Progenitor cell of endocrine pancreas (in vitro differentiated cells): ENCODE measurements around the gene TOLLIP. TPM values are rescaled to one million over a fixed set of nuclear protein-coding genes. Genes with fewer than 3 reads are reported as not detected.

ENCODE experiments used
- DNase-seq: peaks from one replicate; pipeline ENCODE4 v3.0.0; 2021; ENCODE audit warnings: low spot score; ENCODE audit not compliant: unreplicated experiment
- H3K27ac Mint-ChIP-seq: 2 replicates; pipeline ENCODE4 v1.8.0; 2021; ENCODE audit warnings: mild to moderate bottlenecking, moderate library complexity, mixed read lengths
- H3K27me3 Mint-ChIP-seq: 2 replicates; pipeline ENCODE4 v1.8.0; 2021; ENCODE audit warnings: mixed read lengths
- H3K36me3 Mint-ChIP-seq: 2 replicates; pipeline ENCODE4 v1.8.0; 2022; ENCODE audit warnings: mixed read lengths; ENCODE audit not compliant: insufficient read depth
- H3K4me1 Mint-ChIP-seq: 2 replicates; pipeline ENCODE4 v1.8.0; 2021; ENCODE audit warnings: low read depth, mixed read lengths
- H3K4me3 Mint-ChIP-seq: 2 replicates; pipeline ENCODE4 v1.8.0; 2021; ENCODE audit warnings: low read depth, mild to moderate bottlenecking, moderate library complexity, mixed read lengths
- H3K9me3 Mint-ChIP-seq: 2 replicates; pipeline ENCODE4 v1.8.0; 2021; ENCODE audit warnings: low read depth, mixed read lengths
- total RNA-seq: library from RNA; stranded (reverse); gene quantifications from 2 replicates; pipeline ENCODE4 v1.2.1, GENCODE V29; 2021
- TF ChIP-seq, protein P1 (sequence below): fragments of 200-600 bp; sonication (generic); IDR thresholded peaks from one replicate; pipeline ENCODE4 v1.5.0; 2021; ENCODE audit warnings: antibody characterized with exemption, mild to moderate bottlenecking; ENCODE audit not compliant: unreplicated experiment

The TOLLIP gene
- total RNA-seq, 1 donor from 2014 or later: 44.4 TPM

DNA sequence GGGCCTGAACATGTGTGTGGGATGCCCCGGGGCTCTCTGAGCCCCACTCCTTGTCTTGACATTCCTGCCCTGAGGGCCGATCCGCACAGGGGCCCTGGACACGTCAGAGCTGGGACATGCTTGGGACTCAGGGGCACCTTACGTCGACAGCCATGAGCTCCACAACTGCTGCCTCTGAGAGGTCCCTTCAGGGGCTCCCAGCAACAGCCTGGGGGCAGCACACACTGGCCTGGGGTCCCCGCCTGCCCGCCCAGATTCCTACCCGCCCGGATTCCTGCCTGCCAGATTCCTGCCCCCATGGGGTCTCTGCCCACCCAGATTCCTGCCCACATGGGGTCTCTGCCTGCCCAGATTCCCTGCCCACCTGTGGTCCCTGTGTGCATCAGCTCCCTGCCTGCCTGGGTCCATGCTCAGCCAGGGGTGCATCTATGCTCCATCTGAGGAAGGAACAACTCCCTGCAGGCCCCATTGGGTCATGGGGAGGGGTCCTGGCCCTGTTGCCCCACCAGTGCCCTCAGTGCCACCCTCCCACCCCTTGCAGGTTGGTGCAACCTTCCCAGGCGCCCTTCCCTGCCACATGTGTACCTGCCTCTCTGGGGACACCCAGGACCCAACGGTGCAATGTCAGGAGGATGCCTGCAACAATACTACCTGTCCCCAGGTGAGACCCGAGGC, 50.9 kb downstream of the TOLLIP start:
- Mint-ChIP-seq H3K9me3 (no peaks in the 10 kb centered on the region), H3K27ac (no peak overlapping the region), H3K36me3 (no peaks in the 10 kb centered on the region), H3K4me1 (peaks cover 3% of the 10 kb centered on the region), H3K27me3 (peaks cover 4% of the 10 kb centered on the region), H3K4me3 (no peak overlapping the region)
- no peak for DNase-seq
- TF ChIP-seq, protein P1, sequence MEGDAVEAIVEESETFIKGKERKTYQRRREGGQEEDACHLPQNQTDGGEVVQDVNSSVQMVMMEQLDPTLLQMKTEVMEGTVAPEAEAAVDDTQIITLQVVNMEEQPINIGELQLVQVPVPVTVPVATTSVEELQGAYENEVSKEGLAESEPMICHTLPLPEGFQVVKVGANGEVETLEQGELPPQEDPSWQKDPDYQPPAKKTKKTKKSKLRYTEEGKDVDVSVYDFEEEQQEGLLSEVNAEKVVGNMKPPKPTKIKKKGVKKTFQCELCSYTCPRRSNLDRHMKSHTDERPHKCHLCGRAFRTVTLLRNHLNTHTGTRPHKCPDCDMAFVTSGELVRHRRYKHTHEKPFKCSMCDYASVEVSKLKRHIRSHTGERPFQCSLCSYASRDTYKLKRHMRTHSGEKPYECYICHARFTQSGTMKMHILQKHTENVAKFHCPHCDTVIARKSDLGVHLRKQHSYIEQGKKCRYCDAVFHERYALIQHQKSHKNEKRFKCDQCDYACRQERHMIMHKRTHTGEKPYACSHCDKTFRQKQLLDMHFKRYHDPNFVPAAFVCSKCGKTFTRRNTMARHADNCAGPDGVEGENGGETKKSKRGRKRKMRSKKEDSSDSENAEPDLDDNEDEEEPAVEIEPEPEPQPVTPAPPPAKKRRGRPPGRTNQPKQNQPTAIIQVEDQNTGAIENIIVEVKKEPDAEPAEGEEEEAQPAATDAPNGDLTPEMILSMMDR: no peak

DNA sequence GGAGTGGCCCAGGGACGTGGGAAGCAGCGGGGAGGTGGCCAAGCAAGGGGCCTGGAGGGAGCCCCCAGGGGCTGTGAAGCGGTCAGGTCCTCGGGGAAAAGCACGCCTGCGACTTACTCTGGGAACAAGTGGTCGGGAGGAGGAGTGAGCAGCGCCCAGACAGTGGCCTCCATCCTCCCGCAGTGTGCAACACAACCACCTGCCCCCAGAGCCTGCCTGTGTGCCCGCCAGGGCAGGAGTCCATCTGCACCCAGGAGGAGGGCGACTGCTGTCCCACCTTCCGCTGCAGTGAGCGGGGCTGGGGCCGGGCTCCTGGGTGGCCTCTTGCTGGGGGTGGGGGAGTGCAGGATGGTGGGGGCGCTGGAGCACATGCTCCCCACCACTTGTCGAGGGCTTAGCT, 51.5 kb downstream of the TOLLIP start:
- TF ChIP-seq, protein P1: no peak

DNA sequence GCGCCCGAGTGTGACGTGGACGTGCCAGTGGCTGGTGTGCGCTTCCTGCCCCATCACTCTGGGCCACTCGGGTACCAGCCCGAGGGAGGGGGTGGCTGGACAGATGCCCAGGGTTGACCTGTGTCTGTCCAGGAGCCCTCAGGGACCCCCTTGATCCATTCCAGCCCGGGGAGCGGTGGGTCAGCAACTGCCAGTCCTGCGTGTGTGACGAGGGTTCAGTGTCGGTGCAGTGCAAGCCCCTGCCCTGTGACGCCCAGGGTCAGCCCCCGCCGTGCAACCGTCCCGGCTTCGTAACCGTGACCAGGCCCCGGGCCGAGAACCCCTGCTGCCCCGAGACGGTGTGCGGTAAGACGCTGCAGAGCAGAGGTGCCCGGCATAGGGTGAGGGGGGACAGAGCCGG, 52.1 kb downstream of the TOLLIP start:
- TF ChIP-seq, protein P1: no peak
- no peak overlapping the region for H3K27ac Mint-ChIP-seq
- no peaks in the 10 kb centered on the region for H3K9me3 Mint-ChIP-seq
- H3K4me3 Mint-ChIP-seq: no peak overlapping the region
- H3K27me3 Mint-ChIP-seq: peaks cover 4% of the 10 kb centered on the region
- no peaks in the 10 kb centered on the region for H3K36me3 Mint-ChIP-seq
- H3K4me1 Mint-ChIP-seq: peaks cover 1% of the 10 kb centered on the region
- DNase-seq: no peak

More for the DNA sequence above, 51.5 kb downstream of the TOLLIP start:
- Mint-ChIP-seq H3K27me3 (peaks cover 4% of the 10 kb centered on the region), H3K4me1 (peaks cover 3% of the 10 kb centered on the region), H3K9me3 (no peaks in the 10 kb centered on the region), H3K36me3 (no peaks in the 10 kb centered on the region), H3K27ac (no peak overlapping the region), H3K4me3 (no peak overlapping the region)
- no peak for DNase-seq

DNA sequence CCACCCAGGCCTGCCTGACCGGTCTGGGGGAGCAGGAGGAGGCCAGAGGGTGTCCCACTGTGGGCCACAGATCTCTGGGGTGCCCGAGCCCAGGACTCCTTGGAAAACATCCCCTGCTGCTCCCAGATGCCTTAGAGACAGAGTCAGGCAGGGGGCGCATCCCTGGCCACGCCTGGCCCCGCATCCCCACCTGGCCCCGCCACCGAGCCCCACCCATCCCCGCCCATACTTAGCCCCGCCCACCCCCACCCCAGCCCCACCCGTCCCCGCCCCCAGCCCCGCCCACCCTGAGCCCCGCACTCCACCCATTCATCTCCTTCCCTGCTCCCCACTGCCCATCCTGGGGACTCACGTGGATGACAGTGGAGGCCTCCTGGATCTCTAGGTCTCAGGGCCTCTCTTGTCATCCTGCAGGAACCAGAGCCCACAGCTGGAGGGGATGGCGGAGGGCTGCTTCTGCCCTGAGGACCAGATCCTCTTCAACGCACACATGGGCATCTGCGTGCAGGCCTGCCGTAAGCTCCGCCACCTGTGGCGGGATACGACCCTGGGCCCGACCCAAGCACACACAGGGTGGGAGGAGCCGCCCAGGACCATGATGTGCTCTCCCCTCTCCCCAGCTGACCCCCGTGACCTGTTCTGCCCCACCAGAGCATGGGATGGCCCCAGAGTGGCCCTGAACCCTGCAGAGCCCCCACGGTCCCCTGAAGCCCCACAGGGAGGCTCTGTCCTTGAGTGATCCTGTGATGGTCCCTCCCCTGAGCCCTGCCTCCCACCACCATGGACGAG, 53.0 kb downstream of the TOLLIP start:
- no peaks in the 10 kb centered on the region for H3K4me1 Mint-ChIP-seq

DNA sequence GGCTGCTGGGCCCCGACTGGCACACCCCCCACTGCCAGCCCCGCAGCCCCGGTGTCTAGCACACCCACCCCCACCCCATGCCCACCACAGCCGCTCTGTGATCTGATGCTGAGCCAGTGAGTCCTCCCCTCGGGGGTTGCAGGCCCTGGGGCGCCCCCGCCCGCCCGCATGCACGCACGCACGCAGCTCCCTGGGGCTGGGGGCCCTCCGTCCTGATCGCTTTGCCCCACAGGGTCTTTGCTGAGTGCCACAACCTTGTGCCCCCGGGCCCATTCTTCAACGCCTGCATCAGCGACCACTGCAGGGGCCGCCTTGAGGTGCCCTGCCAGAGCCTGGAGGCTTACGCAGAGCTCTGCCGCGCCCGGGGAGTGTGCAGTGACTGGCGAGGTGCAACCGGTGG, 54.3 kb downstream of the TOLLIP start:
- TF ChIP-seq, protein P1: no peak
- peaks cover 4% of the 10 kb centered on the region for H3K9me3 Mint-ChIP-seq

More for the DNA sequence above, 53.0 kb downstream of the TOLLIP start:
- no peaks in the 10 kb centered on the region for H3K36me3 Mint-ChIP-seq
- H3K27ac Mint-ChIP-seq: no peak overlapping the region
- DNase-seq: no peak
- no peak overlapping the region for H3K4me3 Mint-ChIP-seq
- no peaks in the 10 kb centered on the region for H3K9me3 Mint-ChIP-seq
- peaks cover 4% of the 10 kb centered on the region for H3K27me3 Mint-ChIP-seq
- TF ChIP-seq, protein P1: no peak

More for the DNA sequence above, 54.3 kb downstream of the TOLLIP start:
- Mint-ChIP-seq H3K36me3 (no peaks in the 10 kb centered on the region), H3K27ac (no peak overlapping the region), H3K4me3 (no peak overlapping the region), H3K4me1 (no peaks in the 10 kb centered on the region), H3K27me3 (peaks cover 4% of the 10 kb centered on the region)
- DNase-seq: no peak
